T-helper 1 cell treated with Interleukin-12 subunit alpha and Interleukin-12 subunit beta and Interleukin-4 antibody, amounts not matched to agents 30 ng/mL and 1 ng/mL, for 36 hours (primary cell): ENCODE data around the gene LIMA1. TPM values are rescaled to one million over a fixed set of nuclear protein-coding genes. Genes with fewer than 3 reads are reported as not detected.
"Not testable (repeated sequence)": the region's sequence is repeated elsewhere in the genome, so short reads cannot be mapped to it uniquely, and the experiment has no call there.

ENCODE experiments used
- intact Hi-C: fragments of 100-400 bp; cut with micrococcal nuclease; formaldehyde crosslinking; loops from one replicate; pipeline ENCODE4 v1.15.1; 2024
- total RNA-seq: library from RNA; stranded (reverse); gene quantifications from 2 replicates; pipeline ENCODE4 v1.2.3, GENCODE V29; 2022

The LIMA1 gene
- total RNA-seq, 1 donor from 2014 or later: 31.2 TPM

DNA sequence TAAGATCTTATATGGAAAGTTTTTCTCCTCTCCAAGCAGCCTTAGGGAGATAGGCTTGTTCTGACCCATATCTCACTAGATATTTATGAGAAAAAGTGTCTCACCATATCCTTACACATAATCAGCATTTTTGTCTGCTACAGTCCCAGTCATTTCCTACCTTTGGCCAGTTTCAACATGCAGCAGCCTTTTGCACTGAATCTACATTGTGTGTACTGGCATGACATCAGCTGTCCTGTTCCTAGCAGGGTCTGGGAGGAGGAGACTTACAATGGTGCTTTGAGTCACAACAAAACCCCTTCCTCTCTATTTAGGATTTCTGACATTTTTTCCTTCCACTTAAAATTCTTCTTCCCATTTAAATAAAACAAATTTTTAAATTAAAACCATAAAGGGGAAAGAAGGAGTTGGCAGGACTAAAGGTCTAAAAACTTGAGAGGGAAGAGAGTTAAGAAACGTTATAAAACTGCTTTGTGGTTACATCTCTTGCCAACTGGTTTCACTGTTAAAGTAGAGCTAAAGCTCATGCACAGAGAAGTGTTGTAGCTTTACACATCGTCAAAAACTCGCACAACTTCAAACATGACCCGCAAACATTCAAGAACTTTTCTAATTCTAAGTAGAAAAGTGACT is 62.8 kb downstream of the LIMA1 start:
- intact Hi-C loops: loop anchor here (1.0 to 2.0 kb wide), 3 partner anchors 27 to 108 kb away; partner anchors contain the start of gene COX14

DNA sequence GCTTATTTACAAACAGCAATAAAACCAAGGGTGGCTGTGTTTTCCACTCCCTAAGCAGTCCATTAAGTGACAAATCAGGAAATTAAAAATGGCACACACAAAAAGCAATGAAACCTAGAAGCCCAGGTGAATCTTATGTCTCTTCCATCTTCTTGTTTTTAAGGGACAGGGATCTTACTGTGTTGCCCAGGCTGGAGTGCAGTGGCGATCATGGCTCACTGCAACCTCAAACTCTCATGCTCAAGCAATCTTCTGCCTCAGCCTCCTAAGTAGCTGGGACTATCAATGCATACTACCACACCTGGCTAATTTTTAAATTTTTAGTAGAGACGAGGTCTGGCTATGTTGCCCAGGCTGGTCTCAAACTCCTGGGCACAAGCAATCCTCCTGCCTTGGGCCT is 63.8 kb downstream of the LIMA1 start:
- intact Hi-C loops: no loop called here

DNA sequence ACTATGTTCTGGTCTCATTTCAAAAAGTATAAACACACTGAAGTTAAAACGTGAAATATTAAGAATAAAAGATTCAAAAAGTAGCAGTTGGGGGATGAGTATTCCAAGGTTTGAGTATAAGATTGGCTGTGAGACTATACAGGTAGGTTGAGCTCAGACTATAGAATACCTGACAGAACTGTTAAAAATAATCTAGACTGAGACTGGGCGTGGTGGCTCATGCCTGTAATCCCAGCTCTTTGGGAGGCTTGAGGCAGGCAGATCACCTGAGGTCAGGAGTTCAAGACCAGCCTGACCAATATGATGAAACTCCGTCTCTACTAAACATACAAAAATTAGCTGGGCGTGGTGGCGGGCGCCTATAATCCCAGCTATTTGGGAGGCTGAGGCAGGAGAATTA is 64.3 kb downstream of the LIMA1 start:
- intact Hi-C loops: not testable (repeated sequence)

DNA sequence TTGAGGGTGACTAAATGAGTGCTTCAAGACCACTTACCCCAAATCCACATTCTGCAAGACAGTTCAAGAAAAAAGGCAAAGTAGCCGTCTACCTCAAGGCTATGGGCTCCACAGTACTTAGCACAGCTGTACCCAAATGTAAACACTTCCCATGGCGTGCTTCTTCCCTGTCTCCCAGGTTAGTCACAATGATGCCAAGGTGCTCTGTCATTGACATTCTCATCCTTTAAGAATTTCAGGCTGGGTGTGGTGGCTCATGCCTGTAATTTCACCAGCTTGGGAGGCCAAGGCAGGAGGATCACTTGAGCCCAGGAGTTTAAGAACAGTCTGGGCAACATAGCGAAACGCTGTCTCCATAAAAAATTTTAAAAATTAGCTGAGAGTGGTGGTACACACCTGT is 64.9 kb downstream of the LIMA1 start:
- intact Hi-C loops: no loop called here

DNA sequence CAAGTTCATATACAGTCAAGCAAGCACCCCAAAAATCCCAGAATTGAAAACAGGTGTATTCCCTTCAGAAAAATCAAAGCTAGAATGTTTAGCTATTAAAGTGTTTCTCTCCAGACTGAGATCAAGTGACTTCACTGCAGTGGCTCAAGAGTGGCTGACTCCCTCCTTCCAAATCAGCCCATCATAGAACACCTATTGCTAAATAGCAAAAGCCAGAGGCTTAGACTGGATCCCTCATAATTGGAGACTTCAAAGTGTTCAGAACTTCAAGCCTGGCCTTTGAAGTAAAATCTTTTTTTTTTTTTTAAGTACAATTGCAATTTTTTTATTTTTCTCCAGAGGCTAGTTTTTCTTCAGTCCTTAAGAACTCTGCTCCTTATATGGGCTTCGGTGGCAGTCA is 66.1 kb downstream of the LIMA1 start:
- intact Hi-C loops: no loop called here

DNA sequence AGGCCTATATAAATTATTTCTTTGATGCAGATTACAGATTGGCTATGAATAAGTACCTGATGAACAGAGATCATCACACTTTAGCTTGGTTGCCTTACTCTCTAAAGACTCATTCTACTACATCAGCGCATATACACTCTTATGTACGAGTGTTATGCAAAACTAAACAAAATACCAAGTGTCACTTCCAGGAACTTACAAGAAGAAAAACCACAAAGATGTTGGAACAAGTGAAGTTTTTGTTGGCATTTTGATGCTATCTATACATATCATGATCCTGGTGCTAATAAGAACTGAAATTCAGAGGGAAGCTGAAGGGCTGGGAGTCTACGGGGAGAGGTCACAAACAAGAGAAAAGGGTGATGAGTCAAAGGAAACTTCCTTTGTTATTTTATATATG is 68.3 kb downstream of the LIMA1 start:
- intact Hi-C loops: no loop called here

DNA sequence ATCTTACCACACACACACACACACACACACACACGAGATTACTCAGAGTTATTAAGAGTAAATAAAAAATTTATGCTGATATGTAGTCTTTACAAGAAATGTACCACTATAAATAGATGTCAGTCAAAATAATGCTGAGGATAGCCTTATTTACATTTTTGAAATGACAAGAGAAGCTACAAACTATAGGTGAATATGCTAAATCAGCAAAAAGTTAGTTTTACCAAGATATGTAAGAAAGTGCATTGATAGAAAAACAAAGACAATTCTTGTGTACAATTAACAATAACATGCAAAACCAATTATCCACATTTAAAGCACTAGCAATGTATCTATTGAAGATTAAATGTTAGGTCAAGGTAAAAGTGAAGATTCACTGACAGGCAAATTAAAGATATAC is 69.3 kb downstream of the LIMA1 start:
- intact Hi-C loops: loop anchor here (5.0 kb wide), 1 partner anchor 33 kb away; no protein-coding TSS in a partner anchor

DNA sequence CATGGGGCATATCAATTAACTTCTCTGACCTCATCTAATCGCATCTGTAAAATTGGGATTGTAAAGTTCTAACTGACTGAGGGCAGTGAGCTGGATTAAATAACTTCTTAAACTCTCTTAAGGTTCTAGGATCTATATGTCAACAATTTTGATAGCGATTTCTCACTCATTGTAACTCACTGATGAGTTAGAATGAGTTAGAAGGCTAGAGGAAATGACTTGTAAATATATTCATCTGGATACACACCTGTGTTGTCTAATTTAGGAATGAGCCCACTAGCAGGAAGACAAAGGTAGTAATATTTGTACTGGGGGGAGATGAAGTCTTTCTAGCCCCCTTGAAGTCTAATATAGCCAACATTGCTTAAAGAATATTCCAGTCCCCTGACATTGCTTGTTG is 69.9 kb downstream of the LIMA1 start:
- intact Hi-C loops: loop anchor here (5.0 kb wide), 1 partner anchor 34 kb away; no protein-coding TSS in a partner anchor

DNA sequence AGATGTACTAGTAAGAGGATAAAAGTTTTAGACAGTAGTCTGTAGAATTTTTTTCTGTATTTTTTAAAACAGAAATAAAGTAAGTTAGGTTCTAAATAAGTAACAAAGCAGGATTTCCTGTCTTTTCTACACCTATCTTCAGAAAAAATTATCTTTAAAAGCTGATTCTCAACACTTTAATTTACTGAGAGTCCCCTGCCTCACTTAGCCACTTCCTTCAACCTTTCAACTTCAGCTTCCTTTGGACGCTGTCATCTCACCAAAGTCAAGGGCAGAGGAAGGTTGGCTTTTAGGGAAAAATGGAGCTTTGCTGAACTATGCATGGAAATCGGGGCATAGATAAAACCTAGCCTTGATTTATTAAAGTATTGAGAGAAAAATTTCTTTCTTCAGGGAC is 71.3 kb downstream of the LIMA1 start:
- intact Hi-C loops: loop anchor here (1.0 to 5.0 kb wide), 2 partner anchors 10 to 35 kb away; no protein-coding TSS in a partner anchor

DNA sequence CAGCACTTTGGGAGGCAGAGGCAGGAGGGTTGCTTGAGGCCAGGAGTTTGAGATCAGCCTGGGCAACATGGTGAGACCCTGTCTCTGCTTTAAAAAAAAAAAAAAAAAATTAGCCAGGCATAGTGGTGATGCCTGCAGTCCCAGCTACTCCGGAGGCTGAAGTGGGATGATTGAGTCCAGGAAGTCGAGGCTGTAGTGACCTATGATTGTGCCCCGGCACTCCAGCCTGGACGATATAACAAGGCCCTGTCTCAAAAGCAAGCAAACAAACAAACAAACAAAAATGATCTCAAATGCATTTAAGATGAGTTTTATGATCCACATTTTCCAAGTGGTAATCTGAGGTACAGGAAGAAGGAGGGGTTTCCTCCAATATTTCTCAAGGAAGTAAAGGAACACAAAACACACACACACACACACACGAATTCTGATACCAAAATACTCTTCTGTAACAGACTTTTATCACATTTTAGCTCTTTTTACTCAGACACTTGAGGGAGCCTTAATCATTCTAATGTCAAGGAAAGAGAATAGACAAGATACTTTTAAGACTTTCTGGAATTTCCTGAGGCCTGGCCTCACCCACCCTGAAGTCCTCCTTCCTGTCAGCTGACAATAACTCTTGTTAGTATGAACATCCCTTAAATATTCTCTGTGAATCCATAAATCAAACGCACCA is 71.8 kb downstream of the LIMA1 start:
- intact Hi-C loops: loop anchor here (1.0 to 5.0 kb wide), 2 partner anchors 11 to 36 kb away; no protein-coding TSS in a partner anchor

DNA sequence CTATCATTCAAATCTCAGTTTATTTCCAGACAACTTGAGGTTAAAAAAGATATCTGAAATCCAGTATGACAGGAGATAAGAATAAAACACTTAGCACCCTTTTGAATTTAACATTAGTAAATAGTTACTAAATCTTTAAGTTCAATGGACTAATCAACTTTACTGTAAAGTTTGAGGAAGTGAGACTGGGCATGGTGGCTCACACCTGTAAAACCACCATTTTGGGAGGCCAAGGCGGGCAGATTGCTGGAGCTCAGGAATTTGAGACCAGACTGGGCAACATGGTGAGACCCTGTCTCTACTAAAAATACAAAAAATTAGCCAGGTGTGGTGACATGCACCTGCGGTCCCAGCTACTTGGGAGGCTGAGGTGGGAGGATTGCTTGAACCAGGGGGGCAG is 75.9 kb downstream of the LIMA1 start:
- intact Hi-C loops: no loop called here

DNA sequence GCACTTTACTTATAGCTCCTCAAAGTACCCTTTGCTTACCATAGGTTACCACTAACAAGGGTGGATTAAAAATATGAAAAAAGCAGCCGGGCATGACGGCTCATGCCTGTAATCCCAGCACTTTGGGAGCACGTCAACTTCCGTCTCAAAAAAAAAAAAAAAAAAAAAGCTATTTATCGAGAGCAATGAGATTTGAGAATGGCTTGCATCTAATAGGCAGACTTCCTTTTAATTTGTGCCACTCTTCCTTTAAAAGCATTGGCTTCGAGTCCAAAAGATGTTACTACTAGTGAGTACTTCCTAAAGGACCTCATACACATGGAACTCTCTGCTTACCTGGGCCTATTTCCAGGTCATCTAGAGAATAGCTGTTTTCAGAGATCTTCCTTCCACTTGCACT is 77.7 kb downstream of the LIMA1 start:
- intact Hi-C loops: no loop called here

DNA sequence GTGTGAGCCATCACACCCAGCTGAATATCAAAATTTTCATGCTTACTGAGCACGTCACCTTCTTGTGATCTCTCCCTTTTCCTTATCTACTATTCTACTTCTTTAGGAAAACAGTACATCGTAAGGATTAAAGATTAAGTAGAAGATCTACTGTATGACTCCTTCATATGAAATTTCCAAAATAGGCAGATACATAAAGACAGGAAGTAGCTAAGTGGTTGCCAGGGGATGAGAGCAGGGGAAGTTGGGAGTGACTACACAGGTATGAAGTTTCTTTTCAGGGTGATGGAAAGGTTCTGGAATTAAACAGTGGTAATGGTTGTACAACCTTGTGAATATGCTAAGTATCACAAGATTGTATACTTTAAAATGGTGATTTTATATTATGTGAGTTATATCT is 79.6 kb downstream of the LIMA1 start:
- intact Hi-C loops: no loop called here

DNA sequence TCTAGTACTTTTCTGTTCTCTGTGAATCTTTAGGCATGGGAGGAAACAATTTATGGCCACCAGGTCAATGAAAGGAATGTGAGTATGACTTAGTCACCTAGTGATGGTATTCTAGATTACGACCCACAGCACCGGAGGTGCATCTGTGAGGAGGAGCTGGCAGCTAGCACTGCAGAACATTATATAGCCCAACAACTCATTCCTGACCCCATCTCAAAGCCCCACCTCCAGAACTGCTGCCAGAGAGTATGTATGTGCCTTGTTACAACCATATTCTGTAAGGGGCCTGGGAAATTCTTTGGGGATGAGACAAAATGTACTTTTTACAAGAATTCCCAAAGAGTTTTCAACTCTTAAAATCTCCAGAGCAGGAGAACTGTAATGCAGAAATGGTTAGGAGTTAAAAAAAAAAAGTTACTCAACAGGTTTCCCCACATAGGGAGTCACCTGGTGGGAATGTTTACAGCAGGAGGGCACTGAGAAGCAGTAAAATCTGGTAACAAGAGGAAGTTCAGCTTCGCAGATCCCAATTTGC is 81.3 kb downstream of the LIMA1 start:
- intact Hi-C loops: no loop called here

DNA sequence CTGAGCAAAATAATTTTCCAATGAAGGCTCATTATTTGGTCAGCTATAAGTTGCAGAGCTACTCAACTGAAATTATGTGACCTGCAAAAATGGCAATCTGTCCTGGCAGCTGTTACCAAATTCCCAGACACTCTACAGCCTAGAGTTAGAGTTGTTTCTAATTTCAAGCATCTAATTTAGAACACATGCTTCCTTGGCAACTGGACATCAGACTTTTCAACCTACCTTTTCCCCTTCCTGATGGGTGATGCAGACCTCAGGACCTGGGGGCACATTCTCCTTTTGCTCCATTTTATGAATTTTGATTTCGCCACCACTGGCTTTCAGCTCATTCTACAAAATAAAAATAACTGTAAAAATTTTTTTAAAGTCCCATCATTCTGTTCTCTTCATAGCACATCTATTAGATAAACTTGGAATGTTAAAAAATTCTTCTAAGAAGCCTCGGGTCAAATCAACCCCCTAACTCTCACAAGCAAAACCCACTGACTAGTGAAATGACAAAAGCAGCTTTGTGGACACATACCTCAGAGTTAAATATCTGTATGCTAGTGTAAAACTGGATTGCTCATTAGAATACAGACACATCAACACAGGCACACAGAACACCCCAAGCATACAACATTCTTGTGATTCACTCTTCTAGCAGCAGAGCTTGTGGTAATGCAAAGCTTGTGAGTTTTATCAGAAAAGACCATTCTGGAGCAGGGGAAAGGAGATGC is 82.6 kb downstream of the LIMA1 start:
- intact Hi-C loops: no loop called here

DNA sequence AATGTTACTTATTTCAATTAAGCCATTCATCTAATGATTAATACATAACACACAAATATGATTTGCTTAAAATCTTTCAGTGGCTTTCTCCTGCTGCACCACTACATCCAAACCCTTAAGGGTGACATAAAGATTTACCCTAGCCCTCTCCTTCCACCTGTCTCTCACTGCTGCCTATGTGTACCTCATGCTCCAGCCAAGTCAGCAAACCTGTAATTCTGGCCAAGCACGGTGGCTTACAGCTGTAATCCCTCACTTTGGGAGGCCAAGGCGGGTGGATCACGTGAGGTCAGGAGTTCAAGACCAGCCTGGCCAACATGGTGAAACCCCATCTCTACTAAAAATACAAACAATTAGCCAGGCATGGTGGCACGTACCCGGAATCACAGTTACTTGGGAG is 84.5 kb downstream of the LIMA1 start:
- intact Hi-C loops: no loop called here

DNA sequence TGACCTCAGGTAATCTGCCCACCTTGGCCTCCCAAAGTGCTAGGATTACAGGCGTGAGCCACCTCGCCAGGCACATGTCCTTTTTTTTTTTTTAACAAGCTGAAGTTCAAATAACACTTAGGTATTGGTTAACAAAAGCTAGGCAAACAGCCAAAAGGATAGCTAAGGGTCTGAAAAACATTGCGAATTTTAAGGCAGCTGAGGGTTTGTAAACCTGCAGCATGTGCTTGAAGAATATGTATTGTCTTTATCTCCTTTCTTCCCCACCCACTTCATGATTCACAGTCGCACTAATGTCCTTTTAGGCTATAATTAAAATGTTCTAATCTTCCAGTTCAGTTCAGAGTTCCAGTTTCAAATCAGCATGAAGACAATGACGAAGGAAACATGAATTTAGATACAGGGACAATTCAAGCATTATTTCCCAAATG is 86.0 kb downstream of the LIMA1 start:
- intact Hi-C loops: no loop called here

DNA sequence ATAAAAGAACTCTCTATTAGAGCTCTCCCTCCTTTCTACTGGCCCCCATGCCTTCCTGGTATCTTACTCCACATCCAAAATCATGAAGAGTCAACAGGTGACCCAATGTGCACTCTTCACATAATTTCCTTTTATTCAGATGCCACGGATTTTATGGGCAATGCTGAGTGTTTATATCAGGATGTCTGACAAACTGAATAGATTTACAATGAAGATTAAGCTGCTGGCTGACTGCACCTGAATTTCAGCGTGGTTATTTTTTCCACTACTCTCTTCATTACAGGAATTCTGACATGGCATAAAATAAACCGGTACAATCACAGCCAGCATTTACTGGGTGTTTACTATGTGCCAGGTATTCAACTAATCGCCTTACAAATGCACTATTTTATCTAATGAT is 86.8 kb downstream of the LIMA1 start:
- intact Hi-C loops: no loop called here

DNA sequence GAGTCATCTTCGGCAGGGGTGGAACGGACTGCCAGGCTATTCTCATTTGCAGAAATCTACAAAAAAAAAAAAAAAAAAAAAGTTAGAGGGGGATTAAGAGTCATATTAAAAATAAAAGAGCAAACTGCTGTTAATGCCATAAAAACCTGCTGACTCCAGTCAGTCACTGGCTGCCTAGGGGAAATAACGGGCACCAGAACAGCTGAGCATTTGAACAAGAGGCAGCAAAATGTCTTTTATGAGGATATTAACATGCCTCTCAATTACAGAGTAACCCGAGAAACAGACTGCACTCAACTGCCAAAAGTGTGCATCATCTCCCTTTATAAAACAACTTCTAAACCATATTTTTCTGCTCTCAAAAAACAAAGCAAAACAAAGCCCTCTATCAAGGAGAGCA is 87.5 kb downstream of the LIMA1 start:
- intact Hi-C loops: no loop called here

DNA sequence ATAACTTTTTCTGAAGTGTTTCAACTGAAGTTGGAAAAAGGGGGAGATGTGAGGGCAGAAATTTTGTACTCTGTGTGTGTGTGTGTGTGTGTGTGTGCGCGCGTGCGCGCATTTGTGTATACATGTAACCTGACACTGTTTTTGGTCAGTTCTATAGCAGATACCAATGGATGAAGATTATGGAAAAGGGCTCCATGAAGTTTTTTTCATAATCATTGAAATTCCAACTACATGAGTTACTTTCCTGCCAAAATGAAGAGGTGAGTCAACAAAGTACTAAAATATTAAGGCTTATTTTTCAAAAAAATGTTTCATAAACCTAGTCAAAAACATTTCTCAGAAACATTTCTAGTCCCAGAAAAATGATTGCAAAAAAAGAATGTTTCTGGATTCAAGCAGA is 90.4 kb downstream of the LIMA1 start:
- intact Hi-C loops: no loop called here

DNA sequence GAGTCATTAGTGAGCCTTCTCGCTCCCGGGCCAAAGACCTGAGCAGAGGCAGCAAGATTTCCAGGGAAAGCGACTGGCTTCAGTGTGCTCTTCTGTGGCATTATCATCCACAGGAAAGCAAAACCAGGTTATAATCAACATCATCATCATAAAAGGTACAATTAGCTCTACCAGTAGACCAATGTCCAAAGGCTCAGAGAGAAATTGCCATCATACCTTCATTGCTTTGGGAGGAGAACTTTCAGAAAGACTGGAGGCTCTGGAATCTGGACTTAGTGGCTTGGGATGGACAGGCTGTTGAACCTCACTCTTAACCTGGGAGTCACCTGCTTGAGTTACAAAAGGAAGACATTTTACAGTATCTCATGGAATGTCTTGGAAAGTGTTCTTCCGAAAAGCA is 91.1 kb downstream of the LIMA1 start:
- intact Hi-C loops: no loop called here

DNA sequence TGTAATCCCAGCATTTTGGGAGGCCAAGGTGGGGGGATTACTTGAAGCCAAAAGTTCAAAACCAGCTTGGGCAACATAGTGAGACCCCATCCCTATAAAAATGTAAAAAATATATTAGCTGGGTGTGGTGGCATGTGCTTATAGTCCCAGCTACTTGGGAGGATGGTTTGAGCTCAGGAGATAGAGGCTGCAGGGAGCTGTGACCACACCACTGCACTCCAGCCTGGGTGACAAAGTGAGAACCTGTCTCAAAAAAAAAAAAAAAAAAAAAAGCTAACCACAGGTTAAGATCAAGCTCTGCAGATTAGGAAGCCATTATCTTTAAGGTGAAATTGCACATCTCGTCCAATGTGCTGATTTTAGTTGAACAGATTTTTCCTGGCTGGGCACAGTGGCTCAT is 92.5 kb downstream of the LIMA1 start:
- intact Hi-C loops: no loop called here
